NOMO-1 treated with dmso at 0.1 percent for 144 hours (cell line): ENCODE measurements around the gene ADAMTS17.

Experiments used
- DNase-seq: peaks from one replicate; lab custom pipeline; 2025; ENCODE audit not compliant: unreplicated experiment; lab: John Stamatoyannopoulos, UW

ADAMTS17 gene, protein sequence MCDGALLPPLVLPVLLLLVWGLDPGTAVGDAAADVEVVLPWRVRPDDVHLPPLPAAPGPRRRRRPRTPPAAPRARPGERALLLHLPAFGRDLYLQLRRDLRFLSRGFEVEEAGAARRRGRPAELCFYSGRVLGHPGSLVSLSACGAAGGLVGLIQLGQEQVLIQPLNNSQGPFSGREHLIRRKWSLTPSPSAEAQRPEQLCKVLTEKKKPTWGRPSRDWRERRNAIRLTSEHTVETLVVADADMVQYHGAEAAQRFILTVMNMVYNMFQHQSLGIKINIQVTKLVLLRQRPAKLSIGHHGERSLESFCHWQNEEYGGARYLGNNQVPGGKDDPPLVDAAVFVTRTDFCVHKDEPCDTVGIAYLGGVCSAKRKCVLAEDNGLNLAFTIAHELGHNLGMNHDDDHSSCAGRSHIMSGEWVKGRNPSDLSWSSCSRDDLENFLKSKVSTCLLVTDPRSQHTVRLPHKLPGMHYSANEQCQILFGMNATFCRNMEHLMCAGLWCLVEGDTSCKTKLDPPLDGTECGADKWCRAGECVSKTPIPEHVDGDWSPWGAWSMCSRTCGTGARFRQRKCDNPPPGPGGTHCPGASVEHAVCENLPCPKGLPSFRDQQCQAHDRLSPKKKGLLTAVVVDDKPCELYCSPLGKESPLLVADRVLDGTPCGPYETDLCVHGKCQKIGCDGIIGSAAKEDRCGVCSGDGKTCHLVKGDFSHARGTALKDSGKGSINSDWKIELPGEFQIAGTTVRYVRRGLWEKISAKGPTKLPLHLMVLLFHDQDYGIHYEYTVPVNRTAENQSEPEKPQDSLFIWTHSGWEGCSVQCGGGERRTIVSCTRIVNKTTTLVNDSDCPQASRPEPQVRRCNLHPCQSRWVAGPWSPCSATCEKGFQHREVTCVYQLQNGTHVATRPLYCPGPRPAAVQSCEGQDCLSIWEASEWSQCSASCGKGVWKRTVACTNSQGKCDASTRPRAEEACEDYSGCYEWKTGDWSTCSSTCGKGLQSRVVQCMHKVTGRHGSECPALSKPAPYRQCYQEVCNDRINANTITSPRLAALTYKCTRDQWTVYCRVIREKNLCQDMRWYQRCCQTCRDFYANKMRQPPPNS

DNA sequence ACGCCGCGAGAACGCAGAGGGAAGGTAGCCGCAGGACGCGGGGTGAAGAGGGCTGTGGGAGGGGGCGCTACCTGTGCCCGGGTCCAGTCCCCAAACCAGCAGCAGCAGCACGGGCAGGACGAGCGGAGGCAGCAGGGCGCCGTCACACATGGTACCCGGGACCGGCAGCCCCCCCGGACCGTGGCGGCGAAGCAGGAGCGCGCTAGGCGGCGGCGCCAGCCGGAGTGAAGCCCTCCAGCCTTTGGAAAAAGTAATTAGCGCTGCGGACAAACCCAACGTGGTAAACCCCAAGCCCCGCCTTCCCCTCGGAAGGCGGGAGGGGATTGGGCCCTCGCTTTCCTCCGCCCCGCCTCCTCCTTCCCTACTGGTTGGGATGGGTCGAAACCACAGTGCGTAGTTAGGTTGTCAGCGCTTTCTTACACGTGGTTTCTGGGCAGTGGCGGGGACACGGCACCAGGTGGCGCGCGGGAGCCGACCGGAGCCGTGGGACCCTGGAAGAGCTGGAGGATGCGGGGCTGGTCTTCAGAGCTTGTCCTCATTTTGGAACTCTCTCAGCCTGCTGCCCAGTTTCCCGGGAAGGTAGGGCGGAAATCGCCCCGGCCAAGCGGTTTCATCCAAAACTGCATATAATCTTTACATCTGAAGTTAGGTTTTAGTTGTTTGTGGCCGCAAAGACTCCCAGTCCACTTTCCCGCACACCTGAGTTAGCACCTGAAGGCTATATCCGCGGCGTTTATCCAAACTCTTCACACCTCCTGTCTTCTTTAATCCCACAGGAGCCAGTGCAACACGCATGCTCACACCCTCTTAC lies at the start of gene ADAMTS17:
Gene ADAMTS17, minus strand, starts transcription at position 226 of the 811 bp plus-strand sequence. Its CDS starts 76 bp downstream, at position 150.
- peak; percentile 91 for DNase-seq

DNA sequence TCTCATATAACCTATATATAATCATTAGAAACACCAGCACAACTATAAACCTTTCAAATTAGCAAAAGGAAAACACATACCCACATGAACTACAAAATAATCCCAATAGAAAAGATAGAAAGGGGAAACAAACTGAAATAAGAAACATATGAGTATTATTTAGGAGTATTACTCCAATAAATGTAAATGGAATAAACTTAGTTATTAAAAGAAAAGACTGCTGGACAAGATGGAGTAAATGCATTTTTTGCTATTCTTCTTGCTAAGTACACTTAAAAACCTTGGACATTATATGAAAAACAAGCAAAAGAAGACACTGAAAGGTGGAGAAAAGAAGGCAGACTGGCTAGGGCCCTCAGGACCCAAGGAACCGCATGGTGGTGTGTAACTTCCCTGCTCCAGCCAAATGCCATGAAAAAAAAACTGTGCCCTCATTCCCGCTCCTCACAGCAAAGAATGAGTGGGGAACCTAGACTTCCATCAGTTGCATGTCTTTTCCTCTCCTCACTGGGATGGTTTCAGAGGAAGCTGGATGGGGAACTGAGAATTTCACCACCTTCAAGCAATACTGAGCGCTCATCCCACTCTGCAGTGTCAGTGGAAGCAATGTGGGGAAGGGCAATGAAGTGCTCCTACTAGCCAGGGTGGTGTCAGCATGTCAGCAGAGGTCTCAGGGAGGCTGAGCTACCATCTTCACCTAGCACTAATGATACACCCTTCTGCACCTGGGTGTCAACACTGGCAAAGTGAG lies 43.7 kb upstream of the ADAMTS17 start:
- DNase-seq: no peak

DNA sequence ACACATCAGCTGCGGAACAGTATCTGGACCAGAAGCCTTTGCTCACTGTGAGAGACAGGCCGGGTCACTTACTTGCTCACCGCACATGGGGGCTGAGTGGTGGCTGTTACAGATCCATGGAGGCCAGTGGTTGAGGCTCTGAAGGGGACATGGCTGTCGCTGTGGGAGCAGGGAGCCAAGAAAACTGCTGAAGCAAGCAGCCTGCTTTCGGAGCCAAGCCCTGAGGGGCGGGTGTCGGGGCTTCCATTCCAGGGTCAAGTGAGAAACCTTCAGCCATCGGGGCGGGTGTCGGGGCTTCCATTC lies 42.3 kb upstream of the ADAMTS17 start:
- no peak for DNase-seq

DNA sequence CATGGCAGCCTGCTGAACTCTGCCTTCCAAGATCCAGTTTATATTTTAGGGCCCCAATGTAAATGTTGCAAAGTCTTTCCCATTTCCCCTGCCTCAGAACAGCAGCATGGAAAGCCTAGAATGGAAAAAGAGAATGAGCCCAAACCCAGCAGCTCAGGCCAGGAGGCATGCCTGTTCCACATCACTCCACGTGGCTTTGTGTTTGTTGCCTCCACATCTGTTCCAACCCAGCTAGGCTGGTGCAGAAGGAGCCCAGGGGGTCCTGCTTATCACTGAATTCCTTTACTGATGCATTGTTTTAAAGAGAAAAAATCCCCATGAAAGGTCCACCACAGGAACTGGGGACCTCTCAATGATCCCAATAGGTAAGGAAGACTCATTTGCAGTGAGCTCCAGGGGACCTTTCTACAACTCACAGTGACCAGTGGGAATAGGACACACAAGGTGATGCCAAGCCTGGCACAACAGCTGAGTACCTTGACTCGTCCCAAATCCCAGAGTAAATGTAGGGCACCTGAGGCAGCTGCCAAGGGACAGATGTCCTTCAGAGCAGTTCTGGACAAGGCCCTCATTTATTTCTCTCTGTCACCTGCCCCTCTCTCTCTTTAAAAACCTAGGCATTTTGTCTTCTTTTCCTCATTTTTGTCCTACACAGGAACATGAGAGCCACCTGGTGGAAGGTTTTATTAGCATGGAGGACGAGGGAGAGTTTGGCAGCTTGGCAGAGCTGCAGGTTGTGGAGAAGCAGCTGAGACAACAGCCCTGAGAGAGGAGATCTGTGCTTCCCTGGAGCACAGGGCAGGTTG lies 41.7 kb upstream of the ADAMTS17 start:
- DNase-seq: peak; percentile 1

DNA sequence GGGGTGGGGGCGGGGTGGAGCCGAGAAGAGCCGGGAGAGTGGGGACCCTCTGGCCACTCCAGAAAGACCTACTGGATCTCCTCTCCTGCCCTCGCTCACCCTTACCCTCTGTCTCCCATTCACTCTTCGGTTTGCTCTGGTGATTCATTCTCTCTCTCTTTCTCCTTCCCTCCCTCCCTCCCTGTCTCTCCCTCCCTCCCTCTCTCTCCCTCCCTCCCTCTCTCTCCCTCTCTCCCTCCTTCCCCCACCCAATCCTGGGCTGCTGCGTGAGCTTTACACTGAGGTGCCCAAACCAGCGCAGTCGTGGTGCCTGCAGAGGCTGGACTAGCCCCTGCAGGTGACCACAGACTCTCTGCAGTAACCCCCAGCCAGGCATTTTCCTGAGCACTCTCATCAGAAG lies 32.2 kb upstream of the ADAMTS17 start:
- DNase-seq: no peak

DNA sequence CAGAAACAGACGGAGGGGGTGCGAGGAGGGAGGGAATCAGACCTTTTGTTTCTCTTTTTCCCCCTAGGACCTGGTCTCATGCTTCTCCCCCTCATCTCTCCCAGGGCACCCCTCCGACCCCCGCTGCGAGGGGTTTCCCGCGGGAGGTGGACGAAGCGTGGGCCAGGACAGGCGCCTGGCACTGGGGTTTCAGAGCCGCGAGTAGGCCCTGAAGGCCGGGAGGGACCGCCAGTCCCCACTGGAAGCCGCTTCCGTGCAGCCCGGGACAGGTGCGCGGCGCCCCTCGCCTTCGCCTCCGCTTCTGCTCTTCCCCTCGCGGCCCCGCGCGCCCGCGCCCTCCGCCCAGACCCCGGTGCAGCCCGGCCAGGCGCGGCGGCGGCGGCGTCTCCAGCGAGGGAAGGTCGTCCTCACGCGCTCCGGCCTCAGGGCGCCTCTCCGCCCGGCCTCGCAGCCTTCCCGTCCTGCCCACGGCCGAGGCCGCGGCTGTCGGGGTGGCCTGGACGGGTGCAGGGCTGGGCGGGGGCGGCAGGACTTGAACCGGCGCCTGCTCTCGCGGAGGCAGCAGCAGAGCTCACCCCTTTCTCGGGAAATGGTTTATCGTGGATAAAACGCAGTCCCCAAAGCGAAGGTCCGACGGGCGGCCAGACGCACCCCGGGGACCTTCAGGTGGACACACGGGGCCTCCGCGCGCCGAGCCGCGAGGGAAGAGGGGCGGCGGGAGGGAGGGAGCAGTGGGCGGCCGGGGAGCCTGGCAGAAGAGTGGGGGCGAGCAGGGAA lies 31.5 kb upstream of the ADAMTS17 start:
- no peak for DNase-seq

DNA sequence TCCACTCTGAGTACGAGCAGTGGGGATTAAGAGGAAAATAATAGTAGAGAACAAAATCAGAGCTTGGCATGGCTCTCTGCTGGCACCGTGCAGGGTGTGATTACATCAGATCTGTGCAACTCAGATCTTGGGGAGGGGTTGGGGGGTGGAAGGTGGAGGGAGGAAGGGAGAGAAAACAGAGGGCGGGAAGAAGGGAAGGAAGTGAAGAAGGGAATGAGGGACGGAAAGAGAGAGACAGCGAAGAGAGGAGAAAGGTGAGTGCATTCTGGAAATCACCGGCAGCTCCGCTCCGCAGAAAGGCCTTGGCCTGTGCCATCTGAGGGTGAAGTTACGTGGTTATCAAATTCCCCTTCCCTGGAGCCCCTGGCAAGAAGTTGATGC lies 31.0 kb upstream of the ADAMTS17 start:
- no peak for DNase-seq

DNA sequence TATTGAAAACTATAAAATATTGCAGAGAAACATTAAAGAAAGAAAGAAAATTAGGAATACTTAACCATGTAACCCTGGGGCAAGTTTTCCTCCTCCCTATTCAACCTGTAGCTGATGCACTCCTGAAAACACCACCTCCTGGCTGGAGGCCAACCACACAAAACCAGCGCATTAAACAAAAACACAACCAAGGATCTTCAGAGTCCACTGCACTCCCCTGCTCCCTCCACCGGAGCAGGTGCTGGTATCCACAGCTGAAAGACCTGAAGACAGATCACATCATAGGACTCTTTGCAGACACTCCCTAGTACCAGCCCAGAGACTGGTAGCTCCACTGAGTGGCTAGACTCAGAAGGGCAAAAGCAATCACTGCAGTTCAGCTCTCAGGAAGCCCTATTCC lies 13.6 kb upstream of the ADAMTS17 start:
- no peak for DNase-seq

DNA sequence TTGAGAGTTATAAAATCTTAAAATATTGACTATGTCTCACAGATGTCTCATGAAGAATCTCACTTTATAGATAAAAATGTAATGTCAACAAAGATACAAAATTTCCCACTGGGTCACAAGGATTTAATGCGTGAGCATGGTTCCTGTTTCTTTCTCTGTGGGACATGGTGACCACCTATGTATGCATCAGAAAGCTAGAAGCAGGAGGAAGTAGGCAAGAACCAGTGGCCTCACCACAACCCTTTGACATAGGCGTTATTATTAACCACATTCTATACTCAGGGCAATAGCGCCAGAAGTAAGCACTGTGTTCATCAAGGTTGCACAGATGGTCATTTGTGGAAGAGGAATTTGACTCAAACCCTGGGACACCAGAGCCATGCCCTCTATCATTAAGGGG lies 11.7 kb upstream of the ADAMTS17 start:
- DNase-seq: peak; percentile 77

DNA sequence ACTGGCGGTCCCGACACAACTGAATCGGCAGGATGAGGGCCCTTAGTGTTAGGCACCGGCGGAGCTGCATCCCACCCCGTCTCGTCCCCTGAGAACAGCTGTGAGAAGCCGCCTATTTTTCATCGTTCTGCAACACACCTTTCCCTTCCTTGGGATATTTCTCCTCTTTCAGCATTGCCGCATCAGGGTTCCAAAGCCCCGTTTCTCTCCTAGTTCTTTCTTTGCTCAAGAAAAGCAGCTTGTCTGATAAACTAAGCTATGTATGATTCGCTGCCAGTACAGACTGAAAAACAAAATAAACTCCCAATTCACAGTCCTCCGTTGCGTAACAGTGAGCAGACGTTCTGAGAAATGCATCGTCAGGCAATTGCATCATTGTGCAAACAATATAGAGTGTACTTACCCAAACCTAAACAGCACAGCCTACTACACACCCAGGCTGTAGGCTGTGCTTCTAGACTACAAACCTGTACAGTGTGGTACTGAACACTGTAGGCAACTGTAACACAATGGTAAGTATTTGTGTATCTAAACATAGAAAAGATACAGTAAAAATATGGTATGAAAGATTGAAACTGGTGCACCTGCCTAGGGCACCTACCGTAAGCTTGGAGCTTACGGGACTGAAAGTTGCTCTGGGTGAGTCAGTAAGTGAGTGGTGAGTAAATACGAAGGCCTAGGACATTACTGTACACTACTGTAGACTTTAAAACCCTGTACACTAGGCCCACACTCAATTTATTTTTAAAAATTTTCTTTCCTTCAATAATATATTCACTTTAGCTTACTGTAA lies 8.9 kb upstream of the ADAMTS17 start:
- DNase-seq: peak; percentile 54

DNA sequence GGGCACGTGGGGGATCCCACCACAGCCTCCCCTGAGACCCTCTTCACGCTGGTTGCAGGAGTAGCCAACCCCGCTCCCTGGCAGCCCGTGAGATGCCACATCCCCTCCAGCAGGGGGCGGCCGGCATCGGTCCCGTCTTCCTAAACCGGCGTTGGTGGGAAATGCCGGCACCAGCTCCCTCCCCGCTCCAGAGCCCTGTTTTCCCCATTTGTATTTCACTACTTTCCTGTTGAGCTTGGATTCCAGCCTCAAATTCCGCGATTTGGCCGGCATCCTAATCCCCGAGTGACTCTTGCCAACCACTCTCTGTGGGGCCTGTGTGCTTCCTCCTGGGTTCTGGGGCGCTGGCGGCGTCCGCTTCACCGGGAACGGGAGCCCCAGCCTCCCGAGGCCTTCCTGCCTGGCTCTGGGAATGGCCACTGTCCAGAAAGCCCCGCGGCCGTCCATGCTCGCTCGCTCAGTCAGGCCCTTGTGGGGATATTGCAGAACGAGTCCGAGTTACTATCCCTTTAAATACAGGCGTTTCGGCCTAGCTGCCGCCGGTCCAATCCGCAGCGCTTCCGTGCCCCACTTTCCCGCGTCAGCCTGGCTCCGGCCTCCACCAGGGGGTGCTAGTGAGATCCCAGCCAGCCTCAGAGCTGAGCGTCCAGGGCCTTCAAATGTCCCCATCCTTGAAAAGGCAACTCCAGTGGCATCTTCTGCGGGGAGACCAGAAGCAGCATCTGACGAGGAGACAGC lies 8.1 kb upstream of the ADAMTS17 start:
- peak; percentile 94 for DNase-seq

DNA sequence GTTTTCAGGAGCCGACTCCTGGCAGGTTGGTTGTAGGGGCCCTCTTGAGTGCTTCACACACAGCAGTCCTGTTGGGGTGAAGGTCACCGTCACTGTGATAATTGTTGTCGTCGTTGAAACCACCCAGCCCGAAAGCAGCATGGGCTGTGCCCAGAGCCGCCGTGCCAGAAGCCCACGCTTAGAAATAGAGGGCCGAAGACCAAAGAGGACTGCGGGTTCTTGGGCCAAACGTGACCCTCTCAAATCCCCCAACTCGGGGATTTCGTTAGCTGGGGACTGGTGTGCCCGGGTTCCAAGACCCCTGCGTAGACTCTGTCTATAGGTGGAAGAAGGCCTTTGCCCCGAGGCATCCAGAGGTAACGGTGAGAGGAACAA lies 7.5 kb upstream of the ADAMTS17 start:
- no peak for DNase-seq

DNA sequence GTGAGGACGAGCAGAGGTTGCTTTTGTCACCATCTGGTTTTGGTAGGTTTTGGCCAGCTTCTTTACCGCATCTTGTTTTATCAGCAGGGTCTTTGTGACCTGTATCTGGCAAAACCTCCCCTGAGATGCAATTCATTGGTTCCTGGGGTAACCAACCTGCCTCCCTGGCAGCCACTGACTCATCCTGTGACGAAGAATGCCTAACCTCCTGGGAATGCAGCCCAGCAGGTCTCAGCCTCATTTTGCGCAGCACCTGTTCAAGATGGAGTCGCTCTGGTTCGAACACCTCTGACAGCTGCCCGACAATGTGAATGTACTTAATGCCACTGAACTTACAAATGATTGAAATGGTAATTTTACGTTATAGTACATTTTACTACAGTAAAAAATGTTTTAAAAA lies 6.8 kb upstream of the ADAMTS17 start:
- no peak for DNase-seq

DNA sequence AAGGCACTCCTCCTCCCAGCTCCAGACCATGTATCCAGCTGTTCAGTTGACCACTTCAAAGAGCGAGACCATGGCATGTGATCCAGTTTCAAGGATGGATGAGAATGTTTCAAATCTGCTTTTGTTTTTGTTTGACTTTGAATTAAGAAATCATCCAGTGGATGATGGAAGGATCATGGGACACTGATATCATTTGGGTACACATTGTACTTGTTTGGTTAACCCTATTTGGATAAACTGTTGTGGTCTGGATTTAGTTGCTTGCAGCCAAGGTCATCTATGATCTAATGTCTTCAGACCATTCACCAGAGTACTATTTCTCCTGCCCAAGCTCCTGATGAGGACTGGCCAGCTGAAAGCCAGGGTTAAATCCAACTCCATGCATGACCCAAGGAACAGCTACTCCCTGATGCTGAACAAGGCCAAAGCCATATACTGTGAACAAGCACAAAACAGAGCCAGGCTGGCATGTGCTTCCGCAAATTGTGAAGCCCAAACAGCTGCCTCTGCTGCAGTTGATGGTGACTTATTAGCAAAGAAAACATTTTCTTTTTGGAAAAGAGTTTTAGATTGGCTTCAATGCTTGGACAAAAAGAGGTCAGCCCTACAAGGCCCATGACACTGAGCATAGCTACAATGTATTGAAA lies 5.2 kb upstream of the ADAMTS17 start:
- no peak for DNase-seq

DNA sequence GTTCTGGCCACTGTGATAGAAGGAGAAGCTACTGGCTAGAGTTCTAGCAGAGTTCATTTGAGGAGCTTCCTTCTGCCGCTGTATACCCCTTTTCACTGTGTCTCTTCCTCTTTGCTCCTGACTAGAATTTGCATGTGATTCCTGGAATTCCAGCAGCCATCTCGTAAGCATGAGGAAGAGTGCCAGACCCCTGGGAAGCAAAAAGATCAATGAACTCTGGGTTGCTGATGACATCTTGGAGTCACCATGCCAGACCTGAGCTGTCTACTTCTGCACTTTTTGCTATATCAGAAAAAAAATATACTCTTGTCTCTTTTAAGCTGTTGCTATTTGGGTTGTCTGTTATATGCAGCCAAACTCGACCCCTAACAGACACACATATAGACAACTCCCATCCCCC lies 3.7 kb upstream of the ADAMTS17 start:
- no peak for DNase-seq

DNA sequence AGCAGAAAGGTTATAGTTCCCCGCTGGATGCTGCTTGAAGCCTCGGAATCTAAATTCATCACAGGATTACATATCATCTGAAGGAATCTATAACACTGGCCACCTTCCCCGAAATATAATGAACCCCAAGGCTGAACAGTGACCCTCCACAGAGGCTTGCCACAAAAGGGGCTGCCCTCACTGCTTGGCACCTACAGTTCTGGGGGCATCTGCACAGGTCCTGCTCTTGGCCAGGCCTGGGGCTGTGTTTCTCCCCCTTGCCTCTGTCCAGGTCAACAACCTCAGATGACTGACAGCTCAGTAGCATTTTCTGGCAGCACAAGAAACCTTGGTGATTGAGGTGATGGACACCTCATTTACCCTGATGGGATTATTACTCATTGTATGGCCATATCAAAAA lies 1.5 kb upstream of the ADAMTS17 start:
- no peak for DNase-seq

DNA sequence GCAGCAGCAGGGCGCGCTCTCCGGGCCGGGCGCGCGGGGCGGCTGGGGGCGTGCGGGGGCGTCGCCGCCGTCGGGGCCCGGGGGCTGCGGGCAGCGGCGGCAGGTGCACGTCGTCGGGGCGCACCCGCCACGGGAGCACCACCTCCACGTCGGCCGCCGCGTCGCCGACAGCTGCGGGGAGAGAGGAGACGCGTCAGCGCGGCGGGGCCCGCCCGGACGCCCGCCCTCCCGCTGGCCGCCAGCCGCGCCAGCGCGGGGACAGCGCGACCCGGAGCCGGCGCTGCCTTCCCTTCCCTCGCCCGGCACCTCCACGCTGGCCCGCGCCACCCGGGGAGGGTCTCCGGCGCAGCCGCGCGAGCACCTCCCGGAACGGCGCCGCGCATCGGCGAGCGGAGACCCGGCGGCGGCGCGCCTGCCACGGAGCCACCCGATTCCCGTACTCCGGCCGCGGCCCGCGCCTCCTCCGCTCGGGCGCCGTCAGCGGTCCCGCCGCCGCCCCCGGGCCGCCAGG lies 481 bp downstream of the ADAMTS17 start:
- no peak for DNase-seq
